PC-9 (cell line): ENCODE measurements around the gene YAP1.

Experiments
- EZH2 ChIP-seq: fragments of 200-600 bp; sonication (generic); IDR thresholded peaks from 2 replicates; pipeline ENCODE4 v1.8.0; 2017; ENCODE audit warnings: antibody characterized with exemption, low read depth
- TF ChIP-seq, protein P1 (sequence below): fragments of 200-600 bp; sonication (generic); conservative IDR thresholded peaks from 2 replicates; pipeline ENCODE4 v1.6.1; 2017; ENCODE audit warnings: mixed run types, antibody characterized with exemption, mild to moderate bottlenecking, moderate library complexity

DNA sequence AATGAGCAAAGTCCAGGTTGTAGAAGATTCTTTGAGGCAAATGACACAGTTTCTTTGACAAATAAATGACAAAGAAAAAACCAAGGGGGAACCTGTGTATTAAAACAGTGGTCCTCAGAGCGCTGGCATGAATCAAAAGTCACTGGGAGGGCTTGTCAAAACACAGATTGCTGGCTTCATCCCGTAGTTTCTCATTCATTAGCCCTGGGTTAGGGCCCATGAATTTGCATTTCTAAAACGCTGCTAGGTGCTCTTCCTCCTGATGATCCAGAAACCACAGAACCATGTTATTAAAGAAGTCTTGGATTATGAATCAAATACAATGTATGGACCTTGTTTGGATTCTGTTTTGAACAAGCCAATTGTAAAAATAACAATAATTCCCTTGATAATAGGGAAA is 92.7 kb downstream of the YAP1 start:
- TF ChIP-seq, protein P1, sequence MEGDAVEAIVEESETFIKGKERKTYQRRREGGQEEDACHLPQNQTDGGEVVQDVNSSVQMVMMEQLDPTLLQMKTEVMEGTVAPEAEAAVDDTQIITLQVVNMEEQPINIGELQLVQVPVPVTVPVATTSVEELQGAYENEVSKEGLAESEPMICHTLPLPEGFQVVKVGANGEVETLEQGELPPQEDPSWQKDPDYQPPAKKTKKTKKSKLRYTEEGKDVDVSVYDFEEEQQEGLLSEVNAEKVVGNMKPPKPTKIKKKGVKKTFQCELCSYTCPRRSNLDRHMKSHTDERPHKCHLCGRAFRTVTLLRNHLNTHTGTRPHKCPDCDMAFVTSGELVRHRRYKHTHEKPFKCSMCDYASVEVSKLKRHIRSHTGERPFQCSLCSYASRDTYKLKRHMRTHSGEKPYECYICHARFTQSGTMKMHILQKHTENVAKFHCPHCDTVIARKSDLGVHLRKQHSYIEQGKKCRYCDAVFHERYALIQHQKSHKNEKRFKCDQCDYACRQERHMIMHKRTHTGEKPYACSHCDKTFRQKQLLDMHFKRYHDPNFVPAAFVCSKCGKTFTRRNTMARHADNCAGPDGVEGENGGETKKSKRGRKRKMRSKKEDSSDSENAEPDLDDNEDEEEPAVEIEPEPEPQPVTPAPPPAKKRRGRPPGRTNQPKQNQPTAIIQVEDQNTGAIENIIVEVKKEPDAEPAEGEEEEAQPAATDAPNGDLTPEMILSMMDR = no peak
- no peak for TF ChIP-seq EZH2
